Testis (tissue), 2 donors: ENCODE data around the gene ACER2.

Experiments used
- POLR2A ChIP-seq: fragments of 450-650 bp; IDR thresholded peaks from one replicate; pipeline ENCODE4 v1.6.1; 2017; ENCODE audit warnings: antibody characterized with exemption, mild to moderate bottlenecking, moderate library complexity
- TF ChIP-seq, protein P1 (sequence below), 3 experiments: fragments of 450-650 bp in 2 of 3; fragments of 200-600 bp in 1 of 3; sonication (generic) in 1 of 3; IDR thresholded peaks; one replicate each; pipeline ENCODE4 v1.5.1; 2016 to 2019; ENCODE audit warnings: antibody characterized with exemption in 3 of 3, mild to moderate bottlenecking in 2 of 3, moderate library complexity in 1 of 3

DNA sequence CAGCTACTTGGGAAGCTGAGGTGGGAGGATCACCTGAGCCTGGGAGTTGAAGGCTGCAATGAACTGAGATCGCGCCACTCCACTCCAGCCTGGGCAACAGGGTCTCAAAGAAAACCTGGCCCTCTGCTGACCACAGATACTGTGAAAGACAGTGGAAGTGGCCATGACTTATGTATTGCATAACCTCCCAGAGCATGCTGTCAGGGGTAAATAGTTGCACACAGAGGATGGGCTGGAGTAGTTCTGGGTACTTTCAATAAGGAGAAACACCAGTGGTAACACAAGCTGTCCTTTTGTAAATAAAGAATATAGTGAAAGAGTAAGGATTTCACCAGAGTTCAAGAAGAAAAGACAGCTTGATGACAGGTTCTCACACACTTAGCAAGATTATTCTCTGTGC lies 1.8 kb downstream of the ACER2 start:
- TF ChIP-seq, protein P1, sequence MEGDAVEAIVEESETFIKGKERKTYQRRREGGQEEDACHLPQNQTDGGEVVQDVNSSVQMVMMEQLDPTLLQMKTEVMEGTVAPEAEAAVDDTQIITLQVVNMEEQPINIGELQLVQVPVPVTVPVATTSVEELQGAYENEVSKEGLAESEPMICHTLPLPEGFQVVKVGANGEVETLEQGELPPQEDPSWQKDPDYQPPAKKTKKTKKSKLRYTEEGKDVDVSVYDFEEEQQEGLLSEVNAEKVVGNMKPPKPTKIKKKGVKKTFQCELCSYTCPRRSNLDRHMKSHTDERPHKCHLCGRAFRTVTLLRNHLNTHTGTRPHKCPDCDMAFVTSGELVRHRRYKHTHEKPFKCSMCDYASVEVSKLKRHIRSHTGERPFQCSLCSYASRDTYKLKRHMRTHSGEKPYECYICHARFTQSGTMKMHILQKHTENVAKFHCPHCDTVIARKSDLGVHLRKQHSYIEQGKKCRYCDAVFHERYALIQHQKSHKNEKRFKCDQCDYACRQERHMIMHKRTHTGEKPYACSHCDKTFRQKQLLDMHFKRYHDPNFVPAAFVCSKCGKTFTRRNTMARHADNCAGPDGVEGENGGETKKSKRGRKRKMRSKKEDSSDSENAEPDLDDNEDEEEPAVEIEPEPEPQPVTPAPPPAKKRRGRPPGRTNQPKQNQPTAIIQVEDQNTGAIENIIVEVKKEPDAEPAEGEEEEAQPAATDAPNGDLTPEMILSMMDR (IDR thresholded peaks at IDR 0.05): no peak
- TF ChIP-seq POLR2A: no peak
